H9 (cell line): Measurements from ENCODE around the gene PGS1. TPM values are rescaled to one million over a fixed set of nuclear protein-coding genes. Genes with fewer than 3 reads are reported as not detected.

Source experiments
- DNase-seq: peaks from one replicate; pipeline ENCODE4 v3.0.0-alpha.2; 2017
- H2AFZ ChIP-seq: one replicate; pipeline ENCODE4 v1.6.1; 2013; ENCODE audit warnings: mild to moderate bottlenecking, low read length, control low read depth, moderate library complexity
- H2AK5ac ChIP-seq: 2 replicates; pipeline ENCODE4 v1.6.1; 2013; ENCODE audit warnings: low read length, control low read depth, mixed read lengths; ENCODE audit not compliant: insufficient read length
- H2BK120ac ChIP-seq: one replicate; pipeline ENCODE4 v1.6.1; 2013; ENCODE audit warnings: low read depth, mild to moderate bottlenecking, low read length, control low read depth, inconsistent platforms; ENCODE audit not compliant: poor library complexity, severe bottlenecking
- H2BK12ac ChIP-seq: 2 replicates; pipeline ENCODE4 v1.6.1; 2013; ENCODE audit warnings: low read length, control low read depth, mixed read lengths, low read depth; ENCODE audit not compliant: insufficient read length
- H2BK15ac ChIP-seq: 2 replicates; pipeline ENCODE4 v1.6.1; 2013; ENCODE audit warnings: low read depth, low read length, control low read depth
- H2BK20ac ChIP-seq: one replicate; pipeline ENCODE4 v1.6.1; 2013; ENCODE audit warnings: low read depth, mild to moderate bottlenecking, low read length, control low read depth, inconsistent platforms; ENCODE audit not compliant: poor library complexity, severe bottlenecking
- H2BK5ac ChIP-seq: 2 replicates; pipeline ENCODE4 v1.6.1; 2013; ENCODE audit warnings: low read length, control low read depth, mixed read lengths; ENCODE audit not compliant: insufficient read length
- H3K14ac ChIP-seq: 2 replicates; pipeline ENCODE4 v1.6.1; 2013; ENCODE audit warnings: low read length, control low read depth; ENCODE audit not compliant: insufficient read depth
- H3K18ac ChIP-seq: 2 replicates; pipeline ENCODE4 v1.6.1; 2013; ENCODE audit warnings: low read depth, mild to moderate bottlenecking, mixed read lengths, low read length, control low read depth; ENCODE audit not compliant: insufficient read length
- H3K23ac ChIP-seq: 2 replicates; pipeline ENCODE4 v1.6.1; 2013; ENCODE audit warnings: low read length, control low read depth, mixed read lengths, low read depth; ENCODE audit not compliant: insufficient read length
- H3K23me2 ChIP-seq: 2 replicates; pipeline ENCODE4 v1.6.1; 2013; ENCODE audit warnings: low read depth, mild to moderate bottlenecking, mixed read lengths, low read length, control low read depth; ENCODE audit not compliant: insufficient read length, poor library complexity, severe bottlenecking
- H3K27ac ChIP-seq: 2 replicates; pipeline ENCODE4 v1.5.1; 2013; ENCODE audit warnings: low read length, control low read depth, mixed read lengths, low read depth; ENCODE audit not compliant: insufficient read length
- H3K27me3 ChIP-seq: 2 replicates; pipeline ENCODE4 v1.6.1; 2013; ENCODE audit warnings: low read length, control low read depth, inconsistent platforms; ENCODE audit not compliant: insufficient read depth
- H3K4ac ChIP-seq: 2 replicates; pipeline ENCODE4 v1.6.1; 2013; ENCODE audit warnings: low read depth, mild to moderate bottlenecking, control low read depth, inconsistent platforms, low read length, moderate library complexity
- H3K4me1 ChIP-seq: 2 replicates; pipeline ENCODE4 v1.6.1; 2013; ENCODE audit warnings: low read length, control low read depth, inconsistent platforms; ENCODE audit not compliant: insufficient read depth
- H3K4me2 ChIP-seq: 2 replicates; pipeline ENCODE4 v1.6.1; 2013; ENCODE audit warnings: low read length, control low read depth, mixed read lengths; ENCODE audit not compliant: insufficient read length, insufficient read depth
- H3K56ac ChIP-seq: 2 replicates; pipeline ENCODE4 v1.6.1; 2013; ENCODE audit warnings: low read depth, mild to moderate bottlenecking, mixed read lengths, low read length, control low read depth; ENCODE audit not compliant: insufficient read length
- H3K79me1 ChIP-seq: 2 replicates; pipeline ENCODE4 v1.6.1; 2013; ENCODE audit warnings: low read depth, mild to moderate bottlenecking, moderate library complexity, low read length, control low read depth, inconsistent platforms; ENCODE audit not compliant: insufficient read depth, poor library complexity, severe bottlenecking
- H3K79me2 ChIP-seq: 2 replicates; pipeline ENCODE4 v1.6.1; 2013; ENCODE audit warnings: low read length, control low read depth, inconsistent platforms; ENCODE audit not compliant: insufficient read depth
- H3K9ac ChIP-seq: 2 replicates; pipeline ENCODE4 v1.6.1; 2013; ENCODE audit warnings: low read length, control low read depth, mixed read lengths; ENCODE audit not compliant: insufficient read length; ENCODE audit errors: extremely low read depth
- H3K9me3 ChIP-seq: one replicate; pipeline ENCODE4 v1.6.1; 2013; ENCODE audit warnings: low read depth, low read length, inconsistent platforms; ENCODE audit not compliant: control insufficient read depth
- H3T11ph ChIP-seq: one replicate; pipeline ENCODE4 v1.6.1; 2013; ENCODE audit warnings: mild to moderate bottlenecking, low read length, control low read depth, inconsistent platforms
- H4K20me1 ChIP-seq: one replicate; pipeline ENCODE4 v1.6.1; 2013; ENCODE audit not compliant: control insufficient read depth, insufficient read length, insufficient read depth
- H4K5ac ChIP-seq: 2 replicates; pipeline ENCODE4 v1.6.1; 2013; ENCODE audit warnings: low read depth, mild to moderate bottlenecking, mixed read lengths, low read length, control low read depth; ENCODE audit not compliant: insufficient read length
- H4K8ac ChIP-seq: replicated peaks from 2 replicates; pipeline ENCODE4 v1.6.1; 2013; ENCODE audit warnings: low read length, control low read depth, mixed read lengths, low read depth; ENCODE audit not compliant: insufficient read length
- H4K91ac ChIP-seq: 2 replicates; pipeline ENCODE4 v1.6.1; 2013; ENCODE audit warnings: low read depth, mild to moderate bottlenecking, moderate library complexity, mixed read lengths, low read length, control low read depth; ENCODE audit not compliant: insufficient read length
- H3K27ac Mint-ChIP-seq, 3 experiments: 2 replicates in 2 of 3; 3 replicates in 1 of 3; pipeline ENCODE4 v1.8.0; 2020 to 2021; ENCODE audit warnings: mixed read lengths in 3 of 3, mild to moderate bottlenecking in 1 of 3, moderate library complexity in 1 of 3
- H3K27me3 Mint-ChIP-seq: 2 replicates; pipeline ENCODE4 v1.8.0; 2021; ENCODE audit warnings: low read depth, mild to moderate bottlenecking, moderate library complexity, mixed read lengths
- H3K36me3 Mint-ChIP-seq, 3 experiments: 2 replicates in 2 of 3; 3 replicates in 1 of 3; pipeline ENCODE4 v1.8.0; 2020 to 2021; ENCODE audit warnings: low read depth in 3 of 3, mixed read lengths in 3 of 3; ENCODE audit not compliant: insufficient read depth in 1 of 3
- H3K4me1 Mint-ChIP-seq, 2 experiments: 2 replicates each; pipeline ENCODE4 v1.8.0; 2020; ENCODE audit warnings: mixed read lengths in 2 of 2
- H3K4me3 Mint-ChIP-seq, 2 experiments: 2 replicates in 1 of 2; 3 replicates in 1 of 2; pipeline ENCODE4 v1.8.0; 2020 to 2021; ENCODE audit warnings: mild to moderate bottlenecking in 2 of 2, mixed read lengths in 2 of 2, moderate library complexity in 1 of 2
- H3K9me3 Mint-ChIP-seq, 2 experiments: 2 replicates in 1 of 2; 3 replicates in 1 of 2; pipeline ENCODE4 v1.8.0; 2020; ENCODE audit warnings: mild to moderate bottlenecking in 2 of 2, mixed read lengths in 2 of 2, moderate library complexity in 1 of 2
- WGBS: extraction: QIAGEN DNeasy Blood & Tissue Kit; methylation state at CpG from one replicate; pipeline ENCODE4 v1.1.7; 2013; ENCODE audit warnings: missing lambda C conversion rate, low lambda C conversion rate, mixed read lengths; ENCODE audit not compliant: insufficient read length; ENCODE audit errors: extremely low coverage; 5-methylcytosine and 5-hydroxymethylcytosine counted together
- total RNA-seq: library from RNA; stranded (reverse); gene quantifications from 2 replicates; pipeline ENCODE4 v1.2.1, GENCODE V29; 2021
- TF ChIP-seq, protein P1 (sequence below): fragments of 200-600 bp; sonication (generic); conservative IDR thresholded peaks from 3 replicates; pipeline ENCODE4 v1.8.0; 2021; ENCODE audit warnings: antibody characterized with exemption, mild to moderate bottlenecking

Gene PGS1
- total RNA-seq, 1 experiment from 2014 or later = 45.7 TPM

DNA sequence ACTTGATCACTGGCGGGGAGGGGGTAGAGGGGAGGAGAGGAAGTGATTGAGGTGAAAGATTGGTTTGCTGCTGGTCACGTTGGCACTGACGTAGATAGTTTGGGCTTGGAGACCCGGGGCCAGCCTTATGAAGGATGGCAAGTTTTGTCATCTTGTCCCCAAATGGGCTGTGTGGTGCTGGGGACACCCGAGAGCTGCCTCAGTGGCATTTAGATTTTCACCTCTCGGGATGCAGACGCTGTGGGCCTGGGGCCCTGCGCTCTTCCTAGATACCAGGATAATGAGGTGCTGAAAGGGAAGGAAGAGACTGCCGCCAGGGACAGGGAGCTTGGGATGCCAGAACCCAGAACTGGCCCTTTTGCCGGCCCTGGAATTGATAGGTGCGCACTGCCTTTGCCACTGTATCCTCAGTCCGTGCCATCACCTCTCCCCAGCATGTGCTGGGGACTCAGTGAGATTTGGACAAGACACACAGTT, 17.2 kb upstream of the PGS1 start:
- Mint-ChIP-seq H3K4me1 (peaks cover 65 to 70% of the 10 kb centered on the region in 2 experiments), H3K27ac (peak overlapping the region in 2 of 3 experiments; percentile 81 to 98; a peak in 5 of 7 replicates), H3K36me3 (peaks cover 14 to 21% (median 14%) of the 10 kb centered on the region in 3 experiments; a peak in 6 of 7 replicates), H3K4me3 (peak overlapping the region; percentile 68 to 87), H3K27me3 (peaks cover 46% of the 10 kb centered on the region), H3K9me3 (no peaks in the 10 kb centered on the region; a peak in 2 of 5 replicates)
- Histone ChIP-seq H3K79me1 (no peaks in the 10 kb centered on the region), H3K23me2 (peaks cover 19% of the 10 kb centered on the region), H3K27me3 (no peaks in the 10 kb centered on the region; the same call in 1 of the 2 replicates), H3K4me1 (peaks cover 21% of the 10 kb centered on the region; the same call in 1 of the 2 replicates), H4K20me1 (no peaks in the 10 kb centered on the region), H4K8ac (no peak overlapping the region), H4K91ac (no peak overlapping the region), H3K9me3 (no peaks in the 10 kb centered on the region), H3K4me2 (peak overlapping the region; percentile 77), H3K18ac (no peak overlapping the region), H3K56ac (no peak overlapping the region), H3K4ac (no peak overlapping the region), H3K79me2 (peaks cover 15% of the 10 kb centered on the region; the same call in 1 of the 2 replicates), H2BK120ac (no peak overlapping the region), H3K9ac (no peak overlapping the region), H2BK15ac (no peak overlapping the region), H2BK20ac (no peak overlapping the region), H3K14ac (no peak overlapping the region), H2BK12ac (no peak overlapping the region), H3K23ac (no peak overlapping the region), H4K5ac (no peak overlapping the region), H2AFZ (no peak overlapping the region), H3T11ph (no peak overlapping the region), H3K27ac (no peak overlapping the region), H2AK5ac (no peak overlapping the region), H2BK5ac (no peak overlapping the region)
- DNase-seq = no peak
- no CpG with 5 or more reads among the region's 12 CpGs for WGBS
- TF ChIP-seq, protein P1, sequence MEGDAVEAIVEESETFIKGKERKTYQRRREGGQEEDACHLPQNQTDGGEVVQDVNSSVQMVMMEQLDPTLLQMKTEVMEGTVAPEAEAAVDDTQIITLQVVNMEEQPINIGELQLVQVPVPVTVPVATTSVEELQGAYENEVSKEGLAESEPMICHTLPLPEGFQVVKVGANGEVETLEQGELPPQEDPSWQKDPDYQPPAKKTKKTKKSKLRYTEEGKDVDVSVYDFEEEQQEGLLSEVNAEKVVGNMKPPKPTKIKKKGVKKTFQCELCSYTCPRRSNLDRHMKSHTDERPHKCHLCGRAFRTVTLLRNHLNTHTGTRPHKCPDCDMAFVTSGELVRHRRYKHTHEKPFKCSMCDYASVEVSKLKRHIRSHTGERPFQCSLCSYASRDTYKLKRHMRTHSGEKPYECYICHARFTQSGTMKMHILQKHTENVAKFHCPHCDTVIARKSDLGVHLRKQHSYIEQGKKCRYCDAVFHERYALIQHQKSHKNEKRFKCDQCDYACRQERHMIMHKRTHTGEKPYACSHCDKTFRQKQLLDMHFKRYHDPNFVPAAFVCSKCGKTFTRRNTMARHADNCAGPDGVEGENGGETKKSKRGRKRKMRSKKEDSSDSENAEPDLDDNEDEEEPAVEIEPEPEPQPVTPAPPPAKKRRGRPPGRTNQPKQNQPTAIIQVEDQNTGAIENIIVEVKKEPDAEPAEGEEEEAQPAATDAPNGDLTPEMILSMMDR = no peak
